Stimulated activated CD8-positive, alpha-beta memory T cell treated with anti-CD3 and anti-CD28 coated beads, Interleukin-4, amount 100 ng/mL, for 1 hour (primary cell): Measurements from ENCODE around the gene ITPK1.

ENCODE experiments used
- DNase-seq, 2 donors: peaks; one replicate each; pipeline ENCODE4 v3.0.0-alpha.2; 2020; ENCODE audit warnings: low read depth in 2 of 2, low spot score in 1 of 2

Gene ITPK1

DNA sequence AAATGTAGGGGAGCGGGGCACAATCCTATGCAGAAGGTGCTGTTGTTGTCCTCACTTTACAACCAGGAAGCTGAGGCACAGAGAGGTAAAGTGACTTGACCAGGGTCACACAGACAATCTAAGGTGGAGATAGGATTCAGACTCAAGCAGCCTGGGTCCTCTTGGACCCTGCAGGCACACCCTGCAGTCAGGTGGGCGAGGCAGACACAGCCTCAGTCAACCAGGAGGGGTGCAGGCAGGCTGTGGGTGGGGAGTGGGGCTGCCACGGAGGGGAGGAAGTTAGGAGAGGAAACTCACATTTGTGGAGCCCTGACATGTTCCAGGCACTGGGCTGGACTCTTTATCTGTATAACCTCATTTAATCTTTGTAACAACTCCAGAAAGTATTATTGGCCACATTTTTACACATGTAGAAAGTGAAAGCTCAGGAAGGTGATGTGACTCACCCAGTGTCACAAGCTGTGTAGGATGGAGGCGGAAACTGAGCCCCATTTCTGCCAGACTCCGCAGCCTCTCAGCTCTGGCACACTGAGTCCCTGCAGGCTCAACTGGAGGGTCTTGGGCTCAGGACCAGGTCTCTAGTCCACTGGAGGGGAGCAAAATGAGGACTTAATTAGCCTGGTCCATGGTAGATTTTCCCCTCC, 217.7 kb downstream of the ITPK1 start:
- DNase-seq: no peak

DNA sequence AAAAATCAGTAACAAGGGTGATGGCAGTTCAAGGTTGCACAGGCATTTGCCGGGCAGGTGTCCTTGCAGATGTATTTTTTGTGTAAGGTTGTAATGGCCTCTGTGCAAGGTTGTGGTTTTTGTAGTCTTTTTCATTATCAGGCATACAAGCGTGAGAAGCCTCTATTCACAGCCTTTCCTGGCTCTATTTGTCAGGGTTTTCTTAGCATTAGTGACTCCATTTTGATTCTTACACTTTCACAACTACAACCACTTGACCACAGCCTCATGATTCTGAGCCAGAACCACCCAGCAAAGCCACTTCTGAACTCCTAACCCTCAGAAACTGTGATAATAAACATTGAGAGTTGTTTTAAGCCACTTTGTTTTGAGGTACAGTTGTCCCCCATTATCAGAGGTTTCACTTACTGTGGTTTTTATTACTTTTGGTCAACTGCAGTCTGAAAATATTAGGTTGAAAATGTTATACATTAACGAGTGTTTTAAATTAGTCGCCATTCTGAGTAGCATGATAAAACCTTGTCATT, 220.3 kb downstream of the ITPK1 start:
- no peak for DNase-seq

DNA sequence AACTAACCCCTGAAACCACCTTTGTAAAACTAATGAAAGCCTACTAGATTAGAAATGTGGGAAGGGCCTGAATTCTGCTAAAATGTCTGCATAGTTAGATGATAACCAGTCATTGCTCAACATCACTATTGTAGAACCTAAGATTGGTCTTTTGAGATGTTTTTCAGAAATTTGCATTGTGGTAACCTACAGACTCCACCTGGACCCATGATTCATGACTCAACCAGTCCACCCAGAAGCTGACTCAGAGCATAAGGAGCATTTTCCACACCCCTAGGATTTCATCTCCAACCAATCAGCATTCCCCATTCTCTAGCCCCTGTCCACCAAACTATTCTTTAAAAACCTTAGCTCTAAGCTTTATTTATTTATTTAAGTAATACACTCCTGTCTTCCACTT, 223.1 kb downstream of the ITPK1 start:
- no peak for DNase-seq

DNA sequence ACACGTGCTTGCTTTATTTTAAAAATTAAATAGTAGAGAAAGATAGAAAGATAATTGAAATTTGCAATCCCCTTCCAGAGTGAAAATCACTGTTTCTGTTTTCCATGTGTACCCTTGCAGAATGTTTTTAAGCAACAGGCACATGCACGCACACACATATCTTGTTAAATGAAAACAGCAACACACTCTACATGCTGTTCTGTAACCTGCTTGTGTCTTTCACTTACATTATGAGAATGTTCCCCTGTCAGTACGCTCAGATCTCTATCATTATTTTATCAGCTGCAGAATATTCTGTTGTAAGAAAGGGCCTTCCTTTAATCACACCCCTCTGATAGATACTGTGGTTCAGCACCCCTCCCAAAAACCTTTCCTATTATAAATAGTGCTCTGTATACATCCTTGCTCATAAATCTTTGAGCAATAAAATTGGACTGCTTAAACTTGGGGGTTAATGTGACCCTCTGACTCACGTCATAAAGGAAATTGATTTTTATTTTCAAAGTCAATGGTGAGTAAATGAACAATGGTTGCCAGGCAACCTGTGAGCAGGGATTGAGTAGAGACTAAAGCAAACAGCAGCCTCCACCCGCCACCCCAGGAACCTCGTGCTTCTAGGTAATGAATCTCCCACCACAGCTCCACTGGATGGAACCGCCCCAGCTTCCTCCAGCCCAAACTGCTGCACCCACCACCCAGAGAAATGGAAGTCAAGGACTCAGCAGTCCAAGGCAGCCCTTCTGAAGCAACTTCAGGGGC, 224.7 kb downstream of the ITPK1 start:
- no peak for DNase-seq

DNA sequence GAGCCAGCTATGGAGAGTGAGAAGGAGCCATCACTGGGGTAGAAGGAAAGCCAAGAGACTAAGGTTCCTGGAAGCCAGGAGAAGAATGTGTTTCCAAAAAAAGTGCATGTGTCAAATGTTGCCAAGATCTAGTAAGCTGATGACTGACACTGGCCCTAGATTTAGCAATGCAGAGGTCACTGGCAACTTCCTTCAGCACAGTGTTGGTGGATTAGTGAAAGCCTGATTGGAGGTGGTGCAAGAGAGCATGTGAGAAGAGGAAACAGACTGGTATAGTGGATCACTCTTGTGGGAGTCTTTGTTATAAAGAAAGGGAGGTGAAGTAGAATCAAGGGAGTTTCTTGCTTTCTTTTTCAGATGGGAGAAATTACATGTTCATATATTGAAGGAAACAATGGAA, 226.8 kb downstream of the ITPK1 start:
- DNase-seq: no peak

DNA sequence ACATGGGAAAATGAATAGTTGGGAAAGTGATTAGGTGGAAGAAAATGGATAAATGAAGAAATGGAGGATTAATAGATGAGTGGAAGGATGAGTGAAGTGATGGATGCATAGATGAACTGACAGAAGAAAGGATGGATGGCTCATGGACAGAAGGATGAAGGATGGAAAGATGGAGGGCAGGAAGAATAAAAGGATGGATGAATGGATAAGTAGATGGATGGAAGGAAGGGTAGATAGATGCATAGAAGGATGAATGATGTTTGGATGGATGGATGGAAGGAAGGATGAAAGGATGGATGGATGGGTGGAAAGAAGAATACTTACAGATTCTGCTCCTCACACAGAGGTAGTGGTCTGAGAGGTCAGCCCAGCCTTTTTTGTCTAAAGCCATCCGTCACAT, 228.6 kb downstream of the ITPK1 start:
- no peak for DNase-seq
